Rectal smooth muscle tissue (tissue), 1 donor: ENCODE measurements around the gene PFKFB4.

ENCODE experiments used
- H3K27ac ChIP-seq: one replicate; pipeline ENCODE4 v1.7.0; 2013; ENCODE audit warnings: low read depth, low read length, inconsistent platforms
- H3K27me3 ChIP-seq: one replicate; pipeline ENCODE4 v1.7.0; 2013; ENCODE audit warnings: low read length; ENCODE audit not compliant: control insufficient read depth, insufficient read depth
- H3K36me3 ChIP-seq: one replicate; pipeline ENCODE4 v1.7.0; 2013; ENCODE audit warnings: low read length; ENCODE audit not compliant: control insufficient read depth, insufficient read depth
- H3K4me1 ChIP-seq: one replicate; pipeline ENCODE4 v1.7.0; 2013; ENCODE audit warnings: low read length; ENCODE audit not compliant: control insufficient read depth, insufficient read depth
- H3K4me3 ChIP-seq: one replicate; pipeline ENCODE4 v1.7.0; 2013; ENCODE audit warnings: low read length
- H3K9ac ChIP-seq: one replicate; pipeline ENCODE4 v1.7.0; 2013; ENCODE audit warnings: low read length

PFKFB4 gene

DNA sequence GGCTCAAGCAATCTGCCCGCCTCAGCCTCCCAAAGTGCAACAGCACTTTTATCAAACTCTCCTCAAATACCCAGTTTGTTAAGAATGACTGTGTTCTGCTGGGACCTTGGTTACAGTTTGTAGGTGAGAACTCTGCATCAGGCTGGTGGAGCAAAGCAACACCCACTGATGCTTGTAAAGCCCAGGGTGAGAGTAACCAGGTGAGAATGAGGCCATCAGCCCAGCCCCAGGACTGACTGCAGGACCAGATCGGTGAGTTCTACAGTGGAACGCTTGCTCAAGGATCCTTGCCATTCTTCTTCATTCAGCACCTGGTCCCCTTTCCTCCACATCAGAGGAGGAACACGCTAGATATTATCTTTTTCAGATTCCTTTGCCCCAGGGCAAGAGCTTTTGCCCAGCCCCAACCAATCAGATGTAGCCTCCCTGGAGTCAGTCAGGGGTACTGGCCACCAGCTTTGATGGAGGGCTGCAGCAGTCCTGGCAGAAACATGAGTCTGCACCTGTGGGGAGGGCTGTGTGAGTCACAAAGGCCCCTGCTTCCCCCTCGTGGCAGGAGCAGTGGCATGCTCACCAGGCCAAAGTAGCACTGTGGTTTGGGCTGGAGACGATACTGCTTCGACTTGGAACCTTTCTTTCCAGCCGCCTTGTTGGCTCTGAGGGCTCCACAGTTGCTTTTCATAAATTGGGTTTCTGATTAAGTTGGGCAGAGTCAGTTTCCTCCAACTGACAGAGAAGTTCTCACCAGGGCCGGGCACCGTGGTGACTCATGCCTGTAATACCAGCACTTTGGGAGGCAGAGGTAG lies 49.1 kb downstream of the PFKFB4 start:
- H3K9ac ChIP-seq, result no peak overlapping the region
- no peak overlapping the region for H3K4me3 ChIP-seq
- no peak overlapping the region for H3K27ac ChIP-seq

DNA sequence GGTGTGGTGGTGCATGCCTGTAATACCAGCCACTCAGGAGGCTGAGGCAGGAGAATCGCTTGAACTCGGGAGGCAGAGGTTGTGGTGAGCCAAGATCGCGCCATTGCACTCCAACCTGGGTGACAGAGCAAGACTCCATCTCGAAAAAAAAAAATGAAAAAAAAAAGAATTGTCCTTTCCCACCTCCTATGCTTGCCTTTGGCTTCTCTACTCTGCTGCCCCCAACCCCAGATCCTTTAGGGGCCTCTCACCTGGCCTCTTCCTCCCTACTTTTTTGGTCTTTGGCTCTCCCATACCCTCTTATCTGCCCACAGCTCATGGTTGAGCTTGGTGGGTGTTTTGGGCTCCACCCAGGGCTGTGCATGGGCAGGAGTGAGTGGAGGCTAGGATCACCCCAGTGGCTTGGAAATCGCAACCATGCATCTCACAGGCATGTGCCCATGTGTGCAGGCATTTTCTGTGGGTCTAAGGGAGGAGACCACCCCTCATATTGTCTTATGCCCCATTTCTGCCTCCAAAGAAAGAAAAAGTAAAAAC lies 50.6 kb downstream of the PFKFB4 start:
- no peak overlapping the region for H3K9ac ChIP-seq
- H3K4me1 ChIP-seq, result peaks cover 11% of the 10 kb centered on the region
- no peak overlapping the region for H3K4me3 ChIP-seq
- H3K27ac ChIP-seq, result no peak overlapping the region
- H3K27me3 ChIP-seq, result no peaks in the 10 kb centered on the region
- H3K36me3 ChIP-seq, result no peaks in the 10 kb centered on the region

More for the DNA sequence above, 49.1 kb downstream of the PFKFB4 start:
- Histone ChIP-seq H3K4me1 (peaks cover 11% of the 10 kb centered on the region), H3K36me3 (no peaks in the 10 kb centered on the region), H3K27me3 (no peaks in the 10 kb centered on the region)

DNA sequence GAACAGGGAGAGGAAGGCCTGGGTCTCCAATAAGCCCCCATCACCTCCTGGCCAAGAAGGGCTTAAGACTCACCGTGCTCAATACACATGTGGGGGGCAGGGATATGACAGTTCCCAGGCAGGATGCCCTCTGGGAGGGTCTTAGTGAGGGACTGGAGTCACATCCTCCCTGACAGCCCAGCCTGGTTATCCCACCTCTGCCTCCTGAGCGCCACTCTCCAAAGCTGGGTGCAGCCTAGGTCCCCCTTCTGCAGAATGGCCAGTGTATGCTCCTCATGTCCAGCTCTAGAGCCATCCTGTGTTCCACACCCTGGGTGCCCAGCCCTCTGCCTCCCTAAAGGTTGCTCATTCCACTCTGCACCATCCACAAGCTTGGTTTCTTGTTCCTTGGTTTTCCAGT lies 51.5 kb downstream of the PFKFB4 start:
- Histone ChIP-seq H3K9ac (no peak overlapping the region), H3K4me1 (peaks cover 11% of the 10 kb centered on the region), H3K27me3 (no peaks in the 10 kb centered on the region), H3K4me3 (no peak overlapping the region), H3K36me3 (no peaks in the 10 kb centered on the region), H3K27ac (peak overlapping the region; percentile 96)

- peak within 1 kb of the TSS; percentile 96 for H3K27ac ChIP-seq
- H3K27me3 ChIP-seq, result no peaks in the 10 kb centered on the region
- peak within 1 kb of the TSS; percentile 87 for H3K4me3 ChIP-seq
- peaks cover 11% of the 10 kb centered on the region for H3K4me1 ChIP-seq
- H3K36me3 ChIP-seq, result no peaks in the 10 kb centered on the region
- H3K9ac ChIP-seq, result peak within 1 kb of the TSS; percentile 59
Measured at GRCh38 chr3:48504051-48504946, 52.3 kb downstream of the PFKFB4 start, which contains the start of gene SHISA5. Gene SHISA5 (minus strand): TSS chr3:48504174. CDS start chr3:48504094, 80 bp downstream.

- peak overlapping the region; percentile 87 for H3K4me3 ChIP-seq
- H3K36me3 ChIP-seq, result no peaks in the 10 kb centered on the region
- peak overlapping the region; percentile 96 for H3K27ac ChIP-seq
- H3K27me3 ChIP-seq, result no peaks in the 10 kb centered on the region
- peaks cover 11% of the 10 kb centered on the region for H3K4me1 ChIP-seq
- peak overlapping the region; percentile 37 for H3K9ac ChIP-seq
Measured at GRCh38 chr3:48503401-48504050, 53.1 kb downstream of the PFKFB4 start.

GRCh38 chr3:48502728-48503168 lies 53.9 kb downstream of the PFKFB4 start:
- H3K4me3 ChIP-seq, result peak overlapping the region; percentile 87
- H3K36me3 ChIP-seq, result no peaks in the 10 kb centered on the region
- no peaks in the 10 kb centered on the region for H3K27me3 ChIP-seq
- peak overlapping the region; percentile 96 for H3K27ac ChIP-seq
- H3K4me1 ChIP-seq, result peaks cover 11% of the 10 kb centered on the region
- no peak overlapping the region for H3K9ac ChIP-seq

DNA sequence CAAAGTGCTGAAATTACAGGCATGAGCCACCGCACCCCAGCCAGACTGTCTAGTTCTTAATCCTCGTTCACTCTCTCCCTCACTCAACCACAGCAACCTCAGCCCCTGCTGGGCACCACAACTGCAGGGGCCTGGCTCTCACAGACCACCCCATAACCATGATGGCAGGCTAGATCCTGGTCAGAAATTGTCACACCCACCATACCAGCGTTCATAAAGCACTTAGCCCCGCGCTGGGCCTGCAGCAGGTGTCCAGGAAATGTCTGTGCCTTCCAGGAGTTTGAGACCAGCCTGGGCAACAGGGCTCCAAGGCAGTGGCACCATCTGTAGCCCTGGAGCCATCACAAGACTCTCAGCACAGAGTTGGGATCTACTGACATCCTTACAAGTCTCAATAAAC lies 54.5 kb downstream of the PFKFB4 start:
- Histone ChIP-seq H3K4me3 (no peak overlapping the region), H3K27ac (peak overlapping the region; percentile 6), H3K36me3 (no peaks in the 10 kb centered on the region), H3K27me3 (no peaks in the 10 kb centered on the region), H3K4me1 (peaks cover 11% of the 10 kb centered on the region), H3K9ac (no peak overlapping the region)

DNA sequence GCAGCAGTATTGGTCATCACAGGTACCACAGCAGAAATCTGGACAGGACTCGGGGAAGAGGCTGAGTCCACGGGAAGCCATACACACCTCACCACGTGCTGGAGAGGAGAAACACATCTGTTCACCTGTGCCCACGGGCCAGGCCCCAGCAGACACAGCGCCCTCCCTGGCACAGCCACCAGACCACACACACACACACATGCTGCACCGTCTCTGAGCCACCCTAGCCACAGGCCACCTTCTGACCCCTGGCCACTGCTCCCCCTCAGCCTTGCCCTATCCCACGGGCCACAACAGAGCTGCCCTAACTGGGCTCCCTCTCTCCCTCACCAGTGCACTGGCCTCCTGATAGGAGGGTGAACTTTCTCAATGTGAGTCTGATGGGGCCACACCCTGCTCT lies 55.4 kb downstream of the PFKFB4 start:
- no peaks in the 10 kb centered on the region for H3K27me3 ChIP-seq
- H3K27ac ChIP-seq, result no peak overlapping the region
- H3K36me3 ChIP-seq, result no peaks in the 10 kb centered on the region
- no peak overlapping the region for H3K9ac ChIP-seq
- H3K4me3 ChIP-seq, result no peak overlapping the region
- H3K4me1 ChIP-seq, result peaks cover 11% of the 10 kb centered on the region

DNA sequence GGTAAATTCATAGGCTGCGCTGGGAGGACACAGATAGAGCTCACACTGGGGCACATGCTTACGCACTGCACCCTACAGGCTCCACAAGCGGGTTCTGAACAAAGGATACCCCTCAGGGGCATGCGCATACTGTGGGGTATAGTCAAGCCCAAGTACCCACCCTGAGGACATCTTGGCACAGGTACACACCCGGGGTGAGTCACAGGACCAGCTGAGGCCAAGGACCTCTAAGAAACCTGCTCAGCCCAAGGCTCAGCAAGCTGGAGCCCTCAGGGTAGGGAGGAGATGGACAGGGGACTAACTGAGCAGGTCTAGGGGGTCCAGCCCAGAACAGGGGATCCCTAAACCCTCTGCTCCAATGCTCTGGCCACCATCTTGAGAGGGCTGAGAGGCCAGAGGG lies 55.9 kb downstream of the PFKFB4 start:
- Histone ChIP-seq H3K36me3 (no peaks in the 10 kb centered on the region), H3K27me3 (no peaks in the 10 kb centered on the region), H3K9ac (no peak overlapping the region), H3K27ac (no peak overlapping the region), H3K4me3 (no peak overlapping the region), H3K4me1 (peaks cover 11% of the 10 kb centered on the region)

DNA sequence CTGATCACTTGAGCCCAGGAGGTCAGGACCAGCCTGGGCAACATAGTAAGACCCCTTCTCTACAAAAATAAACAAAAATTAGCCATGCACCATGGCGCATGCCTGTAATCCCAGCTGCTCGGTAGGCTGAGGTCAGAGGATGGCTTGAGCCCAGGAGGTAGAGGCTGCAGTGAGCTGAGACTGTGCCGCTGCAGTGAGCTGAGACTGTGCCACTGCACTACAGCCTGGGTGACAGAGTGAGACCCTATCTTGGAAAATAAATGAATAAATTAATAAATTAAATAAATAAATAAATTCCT lies 63.5 kb downstream of the PFKFB4 start:
- Histone ChIP-seq H3K4me3 (no peak overlapping the region), H3K27me3 (no peaks in the 10 kb centered on the region), H3K27ac (no peak overlapping the region), H3K4me1 (no peaks in the 10 kb centered on the region), H3K9ac (no peak overlapping the region), H3K36me3 (no peaks in the 10 kb centered on the region)

DNA sequence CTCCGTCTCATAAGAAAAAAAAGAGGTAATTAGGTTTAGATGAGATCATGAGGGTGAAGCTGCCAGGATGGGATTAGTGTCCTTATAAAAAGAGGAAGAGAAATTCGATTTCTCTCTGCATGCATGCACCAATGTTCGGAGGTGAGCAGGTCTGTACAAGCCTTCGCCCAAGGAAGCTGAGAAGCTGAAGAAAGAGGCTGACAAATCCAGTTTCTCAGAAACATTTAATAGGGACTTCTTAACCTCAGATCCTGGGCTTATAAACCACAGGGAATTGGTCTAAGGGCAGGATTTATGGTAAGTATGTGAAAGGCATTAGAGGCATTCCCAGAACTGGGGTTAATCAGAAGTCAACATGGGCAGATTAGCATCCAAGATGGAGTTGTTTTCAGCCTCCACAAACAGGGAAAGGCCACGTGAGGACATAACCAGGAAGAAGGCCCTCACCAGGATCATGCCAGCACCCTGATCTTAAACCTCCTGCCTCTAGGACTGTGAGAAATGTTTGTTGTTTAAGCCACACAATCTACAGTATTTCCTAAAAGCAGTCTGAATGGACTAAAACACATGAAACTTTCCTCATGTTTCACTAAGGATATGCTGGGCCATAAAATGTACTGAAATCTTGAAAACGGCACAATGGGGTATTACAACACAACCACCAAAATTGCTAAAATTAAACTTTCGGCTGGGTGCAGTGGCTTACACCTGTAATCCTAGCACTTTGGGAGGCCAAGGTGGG lies 64.0 kb downstream of the PFKFB4 start:
- H3K9ac ChIP-seq, result no peak overlapping the region
- H3K27ac ChIP-seq, result no peak overlapping the region
- no peaks in the 10 kb centered on the region for H3K27me3 ChIP-seq
- H3K36me3 ChIP-seq, result no peaks in the 10 kb centered on the region
- no peaks in the 10 kb centered on the region for H3K4me1 ChIP-seq
- no peak overlapping the region for H3K4me3 ChIP-seq
